HuH-7 (cell line): ENCODE measurements around the gene SPEM2.
"Not testable (repeated sequence)": the region's sequence is repeated elsewhere in the genome, so short reads cannot be mapped to it uniquely, and the experiment has no call there.

Source experiments
- DNase-seq: peaks from one replicate; pipeline ENCODE4 v3.0.0; 2011; ENCODE audit warnings: low spot score

Gene SPEM2

GRCh38 chr17:7474767-7475166, 49.4 kb downstream of the SPEM2 start:
- DNase-seq = not testable (repeated sequence)

- DNase-seq = no peak
Measured at GRCh38 chr17:7475764-7476422, 50.5 kb downstream of the SPEM2 start.

GRCh38 chr17:7476494-7476893, 51.1 kb downstream of the SPEM2 start:
- DNase-seq = no peak

- no peak for DNase-seq
Measured at GRCh38 chr17:7476951-7477350, 51.5 kb downstream of the SPEM2 start.
